ENCODE measurements around the gene RCL1. TPM values are rescaled to one million over a fixed set of nuclear protein-coding genes. Genes with fewer than 3 reads are reported as not detected.

Gene RCL1
- total and polyA plus RNA-seq, 2 donors (not counting 1 experiment from before 2014, with no cell fraction given) = 10.5 to 21.7 TPM

DNA sequence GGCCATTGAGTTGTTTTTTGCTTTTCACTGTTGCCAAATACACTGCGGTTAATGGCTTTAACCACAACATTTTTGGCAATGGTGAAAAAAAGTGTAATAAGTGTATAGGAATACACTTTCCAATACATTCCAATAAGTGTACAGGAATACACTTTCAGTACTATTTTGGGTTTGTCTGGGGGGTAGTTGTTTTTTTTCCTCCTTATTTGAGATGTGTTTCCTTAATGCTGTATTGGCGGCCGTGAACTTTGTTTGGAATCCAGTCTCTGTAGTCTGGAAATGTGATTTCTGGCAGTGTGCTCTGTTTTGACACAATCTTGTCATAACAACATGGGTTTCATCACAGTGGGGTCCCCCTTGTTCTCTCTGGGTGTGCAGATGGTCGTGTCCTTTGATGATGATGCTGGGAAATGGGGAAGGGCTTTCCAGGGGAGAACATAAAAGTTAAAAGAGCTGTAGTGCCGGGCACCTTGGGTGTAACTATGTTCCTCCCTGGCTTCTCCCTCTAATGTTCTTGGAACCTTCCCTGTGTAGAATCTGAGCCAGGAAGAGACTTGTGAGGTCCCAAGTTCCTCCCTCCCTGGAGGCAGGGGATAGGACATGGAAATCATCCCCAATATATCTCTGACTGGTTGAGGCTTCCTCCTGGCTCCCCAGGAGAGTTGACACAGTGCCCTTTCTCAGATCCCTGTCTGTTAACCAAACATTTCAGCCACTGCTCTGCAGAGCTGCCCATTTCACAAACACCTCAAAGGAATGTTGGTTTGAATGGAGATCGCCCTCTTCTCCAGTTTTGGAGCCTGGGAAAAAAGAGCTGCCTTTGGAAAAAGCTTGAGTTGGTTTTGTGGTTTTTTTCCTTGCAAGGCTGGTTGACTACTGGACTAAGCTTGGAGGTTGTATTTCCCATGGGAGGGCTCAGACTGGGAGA is 44.8 kb downstream of the RCL1 start:
- 100% methylated on average over 2 of the region's 6 CpGs for WGBS (ENCODE audit: insufficient coverage)
- Histone ChIP-seq H3K36me3 (replicated peaks in 1 of 2; ENCODE audit: control extremely low read depth in 1 of 2, control insufficient read depth in 1 of 2, extremely low read depth in 1 of 2, insufficient read depth in 2 of 2, low read length in 1 of 2) (peaks cover 16 to 51% of the 10 kb centered on the region in 2 experiments), H3K4me2 (replicated peaks; ENCODE audit: low read depth, low read length, poor library complexity, severe bottlenecking) (no peak overlapping the region), H2AFZ (ENCODE audit: insufficient read depth, low read depth, low read length, poor library complexity, severe bottlenecking) (no peak overlapping the region), H3K4me1 (ENCODE audit: control insufficient read depth in 2 of 2, insufficient read depth in 2 of 2, low read length in 2 of 2) (peaks cover 2 to 6% of the 10 kb centered on the region in 2 donors), H4K20me1 (ENCODE audit: control insufficient read depth, insufficient read depth, low read length, poor library complexity, severe bottlenecking) (peaks cover 12% of the 10 kb centered on the region), H3K4me3 (ENCODE audit: control extremely low read depth in 1 of 5, extremely low read depth in 1 of 5, insufficient read depth in 1 of 5, low read depth in 2 of 5, low read length in 4 of 5) (no peak overlapping the region), H3K27ac (ENCODE audit: low read length in 2 of 2) (no peak overlapping the region), H3K9me3 (ENCODE audit: control extremely low read depth in 1 of 3, control insufficient read depth in 2 of 3, insufficient read depth in 1 of 3, low read length in 2 of 3) (no peaks in the 10 kb centered on the region), H3K79me2 (ENCODE audit: control insufficient read depth, insufficient read depth, low read length) (peaks cover 13% of the 10 kb centered on the region), H3K9ac (ENCODE audit: low read length) (no peak overlapping the region), H3K27me3 (replicated peaks in 1 of 4; ENCODE audit: control extremely low read depth in 1 of 4, control insufficient read depth in 3 of 4, insufficient read depth in 4 of 4, low read length in 3 of 4) (no peaks in the 10 kb centered on the region)
- Mint-ChIP-seq H3K27me3 (no peaks in the 10 kb centered on the region), H3K4me1 (peaks cover 12% of the 10 kb centered on the region), H3K4me3 (no peak overlapping the region), H3K27ac (no peak overlapping the region), H3K9me3 (ENCODE audit: insufficient read depth) (no peaks in the 10 kb centered on the region)
- DNase-seq (no peak), ATAC-seq (ENCODE audit: low read depth) (no peak)
- TF ChIP-seq, protein P1, sequence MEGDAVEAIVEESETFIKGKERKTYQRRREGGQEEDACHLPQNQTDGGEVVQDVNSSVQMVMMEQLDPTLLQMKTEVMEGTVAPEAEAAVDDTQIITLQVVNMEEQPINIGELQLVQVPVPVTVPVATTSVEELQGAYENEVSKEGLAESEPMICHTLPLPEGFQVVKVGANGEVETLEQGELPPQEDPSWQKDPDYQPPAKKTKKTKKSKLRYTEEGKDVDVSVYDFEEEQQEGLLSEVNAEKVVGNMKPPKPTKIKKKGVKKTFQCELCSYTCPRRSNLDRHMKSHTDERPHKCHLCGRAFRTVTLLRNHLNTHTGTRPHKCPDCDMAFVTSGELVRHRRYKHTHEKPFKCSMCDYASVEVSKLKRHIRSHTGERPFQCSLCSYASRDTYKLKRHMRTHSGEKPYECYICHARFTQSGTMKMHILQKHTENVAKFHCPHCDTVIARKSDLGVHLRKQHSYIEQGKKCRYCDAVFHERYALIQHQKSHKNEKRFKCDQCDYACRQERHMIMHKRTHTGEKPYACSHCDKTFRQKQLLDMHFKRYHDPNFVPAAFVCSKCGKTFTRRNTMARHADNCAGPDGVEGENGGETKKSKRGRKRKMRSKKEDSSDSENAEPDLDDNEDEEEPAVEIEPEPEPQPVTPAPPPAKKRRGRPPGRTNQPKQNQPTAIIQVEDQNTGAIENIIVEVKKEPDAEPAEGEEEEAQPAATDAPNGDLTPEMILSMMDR (IDR thresholded peaks at IDR 0.05) = no peak
- TF ChIP-seq EZH2 (IDR thresholded peaks at IDR 0.05; ENCODE audit: borderline replicate concordance, insufficient read depth, low read depth, low read length, poor library complexity, severe bottlenecking) = no peak
- CTCF ChIA-PET = interaction anchor here (1.2 to 1.4 kb wide), 2 partner anchors 20 to 149 kb away, joined by 3 read pairs; no protein-coding TSS in a partner anchor
- POLR2A ChIA-PET = no interaction called here
- intact Hi-C loops (cut with micrococcal nuclease) = no loop called here

DNA sequence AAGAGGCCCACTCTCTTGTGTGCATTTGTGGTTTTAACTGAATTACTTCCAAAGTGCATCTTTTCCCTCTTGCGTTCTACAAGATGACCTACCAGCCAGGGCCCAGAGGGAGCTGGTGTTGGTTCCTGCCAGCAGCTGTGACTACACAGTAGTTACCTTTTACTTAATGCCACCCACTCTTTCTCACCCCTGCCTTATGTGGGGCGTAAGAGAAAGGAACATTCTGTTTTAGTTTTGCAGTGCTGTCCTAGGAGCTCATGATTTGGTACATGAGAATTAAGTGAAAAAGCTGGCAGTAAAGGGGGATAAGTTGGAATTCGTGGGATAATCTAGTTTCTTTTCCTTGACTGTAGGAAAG is 45.4 kb downstream of the RCL1 start:
- Mint-ChIP-seq H3K27ac (no peak overlapping the region), H3K4me1 (peaks cover 12% of the 10 kb centered on the region), H3K9me3 (ENCODE audit: insufficient read depth) (no peaks in the 10 kb centered on the region), H3K4me3 (no peak overlapping the region), H3K27me3 (no peaks in the 10 kb centered on the region)
- Histone ChIP-seq H3K27ac (ENCODE audit: low read length in 2 of 2) (no peak overlapping the region), H4K20me1 (ENCODE audit: control insufficient read depth, insufficient read depth, low read length, poor library complexity, severe bottlenecking) (peaks cover 12% of the 10 kb centered on the region), H3K36me3 (replicated peaks in 1 of 2; ENCODE audit: control extremely low read depth in 1 of 2, control insufficient read depth in 1 of 2, extremely low read depth in 1 of 2, insufficient read depth in 2 of 2, low read length in 1 of 2) (peaks cover 14 to 49% of the 10 kb centered on the region in 2 experiments), H3K4me3 (ENCODE audit: control extremely low read depth in 1 of 5, extremely low read depth in 1 of 5, insufficient read depth in 1 of 5, low read depth in 2 of 5, low read length in 4 of 5) (no peak overlapping the region), H3K4me1 (ENCODE audit: control insufficient read depth in 2 of 2, insufficient read depth in 2 of 2, low read length in 2 of 2) (peaks cover 2 to 6% of the 10 kb centered on the region in 2 donors), H2AFZ (ENCODE audit: insufficient read depth, low read depth, low read length, poor library complexity, severe bottlenecking) (no peak overlapping the region), H3K27me3 (replicated peaks in 1 of 4; ENCODE audit: control extremely low read depth in 1 of 4, control insufficient read depth in 3 of 4, insufficient read depth in 4 of 4, low read length in 3 of 4) (no peaks in the 10 kb centered on the region), H3K4me2 (replicated peaks; ENCODE audit: low read depth, low read length, poor library complexity, severe bottlenecking) (no peak overlapping the region), H3K9ac (ENCODE audit: low read length) (no peak overlapping the region), H3K9me3 (ENCODE audit: control extremely low read depth in 1 of 3, control insufficient read depth in 2 of 3, insufficient read depth in 1 of 3, low read length in 2 of 3) (no peaks in the 10 kb centered on the region), H3K79me2 (ENCODE audit: control insufficient read depth, insufficient read depth, low read length) (peaks cover 13% of the 10 kb centered on the region)
- intact Hi-C loops (cut with micrococcal nuclease) = no loop called here
- WGBS (ENCODE audit: insufficient coverage) = no CpG with 5 or more reads among the region's 3 CpGs
- ChIA-PET POLR2A (no interaction called here), CTCF (interaction anchor here (0.6 to 1.4 kb wide), 3 partner anchors 21 to 148 kb away, joined by 3 to 4 read pairs (median 3); no protein-coding TSS in a partner anchor)
- no peak for DNase-seq
- TF ChIP-seq, protein P1 (IDR thresholded peaks at IDR 0.05) = no peak
- no peak for TF ChIP-seq EZH2 (IDR thresholded peaks at IDR 0.05; ENCODE audit: borderline replicate concordance, insufficient read depth, low read depth, low read length, poor library complexity, severe bottlenecking)
- ATAC-seq (ENCODE audit: low read depth) = no peak

All from B cell (primary cell).